Testis (tissue), 2 donors: ENCODE measurements around the gene KLF17.

Source experiments
- CTCF ChIP-seq, 3 experiments: fragments of 450-650 bp in 2 of 3; fragments of 200-600 bp in 1 of 3; sonication (generic) in 1 of 3; IDR thresholded peaks; one replicate each; pipeline ENCODE4 v1.5.1; 2016 to 2019; ENCODE audit warnings: antibody characterized with exemption in 3 of 3, mild to moderate bottlenecking in 2 of 3, moderate library complexity in 1 of 3
- POLR2A ChIP-seq: fragments of 450-650 bp; IDR thresholded peaks from one replicate; pipeline ENCODE4 v1.6.1; 2017; ENCODE audit warnings: antibody characterized with exemption, mild to moderate bottlenecking, moderate library complexity

DNA sequence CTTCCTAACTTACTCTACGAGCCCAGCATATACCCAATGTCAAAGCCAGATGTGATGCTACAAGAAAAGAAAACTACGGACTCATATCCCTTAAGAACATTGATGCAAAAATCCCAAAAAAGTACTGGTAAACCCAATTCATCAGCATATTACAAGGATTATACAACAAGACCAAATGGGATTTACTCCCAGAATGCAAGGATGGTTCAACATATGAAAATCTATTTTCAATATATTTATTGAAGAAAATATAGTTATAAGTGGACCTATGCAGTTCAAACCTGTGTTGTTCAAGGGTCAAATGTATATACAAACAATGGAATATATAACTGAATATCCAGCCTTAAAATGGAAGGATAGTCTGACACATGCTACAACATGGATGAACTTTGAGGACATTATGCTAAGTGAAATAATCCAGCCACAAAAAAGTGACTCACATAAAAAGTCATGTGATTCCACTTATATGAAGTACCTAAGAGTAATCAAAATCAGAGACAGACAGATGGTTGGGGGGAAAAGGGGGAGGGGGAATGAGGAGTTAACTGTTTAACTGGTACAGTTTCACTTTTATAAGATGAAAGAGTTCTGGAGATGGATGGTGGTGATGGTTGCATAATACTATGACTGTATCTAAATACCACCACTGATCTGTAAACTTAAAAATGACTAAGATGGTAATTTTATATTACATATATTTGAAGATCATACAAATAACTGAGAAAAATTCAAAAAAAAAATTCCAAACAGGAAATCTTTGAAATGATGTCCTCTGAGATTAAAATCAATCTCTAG lies 26.5 kb downstream of the KLF17 start:
- no peak for TF ChIP-seq CTCF (IDR thresholded peaks at IDR 0.05)
- TF ChIP-seq POLR2A = no peak
